CD14-positive monocyte (primary cell): ENCODE data around the gene DTNBP1. TPM values are rescaled to one million over a fixed set of nuclear protein-coding genes. Genes with fewer than 3 reads are reported as not detected.

Source experiments
- DNase-seq, 3 donors: peaks; one replicate each; pipeline ENCODE4 v3.0.0-alpha.2; 2011 to 2022
- H2AFZ ChIP-seq: 2 replicates; pipeline ENCODE4 v1.6.0; 2012; ENCODE audit warnings: mild to moderate bottlenecking, low read depth, low read length, inconsistent platforms; ENCODE audit not compliant: insufficient read depth, poor library complexity, severe bottlenecking
- H3K27ac ChIP-seq, 2 donors: 1 replicate in 1 of 2; 2 replicates in 1 of 2; pipeline ENCODE4 v1.5.1; 2012 to 2013; ENCODE audit warnings: low read length in 2 of 2, control low read depth in 1 of 2, inconsistent platforms in 1 of 2, low read depth in 1 of 2, mild to moderate bottlenecking in 1 of 2
- H3K27me3 ChIP-seq, 2 donors: one replicate each; pipeline versions ENCODE4 v1.6.0 to v1.6.1; 2011 to 2013; ENCODE audit warnings: low read length in 2 of 2; ENCODE audit not compliant: control insufficient read depth in 2 of 2, insufficient read depth in 2 of 2
- H3K36me3 ChIP-seq, 2 donors: replicated peaks in 1 of 2; 1 replicate in 1 of 2; 2 replicates in 1 of 2; pipeline versions ENCODE4 v1.5.1 to v1.6.1; 2012 to 2013; ENCODE audit warnings: low read length in 2 of 2, control low read depth in 1 of 2, inconsistent platforms in 1 of 2, mild to moderate bottlenecking in 1 of 2; ENCODE audit not compliant: insufficient read depth in 2 of 2, control insufficient read depth in 1 of 2
- H3K4me1 ChIP-seq, 2 donors: 1 replicate in 1 of 2; 2 replicates in 1 of 2; pipeline versions ENCODE4 v1.5.1 to v1.6.1; 2012 to 2013; ENCODE audit warnings: low read length in 2 of 2, control low read depth in 1 of 2, inconsistent platforms in 1 of 2, mild to moderate bottlenecking in 1 of 2, moderate library complexity in 1 of 2; ENCODE audit not compliant: insufficient read depth in 2 of 2, control insufficient read depth in 1 of 2
- H3K4me2 ChIP-seq: replicated peaks from 2 replicates; pipeline ENCODE3; 2012; ENCODE audit warnings: low read length, moderate library complexity, mild to moderate bottlenecking; ENCODE audit not compliant: poor library complexity, severe bottlenecking; ENCODE audit errors: extremely low read depth
- H3K4me3 ChIP-seq, 3 experiments: fragments of 200-600 bp in 1 of 3; sonication (generic) in 1 of 3; replicated peaks in 1 of 3; 1 replicate in 2 of 3; 2 replicates in 1 of 3; pipeline ENCODE4 v1.5.1; 2011 to 2013; ENCODE audit warnings: low read length in 3 of 3, mild to moderate bottlenecking in 3 of 3, control low read depth in 2 of 3, low read depth in 2 of 3, inconsistent platforms in 1 of 3, moderate library complexity in 1 of 3
- H3K79me2 ChIP-seq: 2 replicates; pipeline ENCODE4 v1.6.0; 2012; ENCODE audit warnings: mild to moderate bottlenecking, control low read depth, inconsistent platforms, low read length, moderate library complexity; ENCODE audit not compliant: insufficient read depth
- H3K9ac ChIP-seq: 2 replicates; pipeline ENCODE4 v1.6.0; 2017; ENCODE audit warnings: low read length, mild to moderate bottlenecking; ENCODE audit not compliant: insufficient read depth, poor library complexity, severe bottlenecking
- H3K9me3 ChIP-seq, 2 donors: replicated peaks in 1 of 2; 1 replicate in 1 of 2; 2 replicates in 1 of 2; pipeline versions ENCODE4 v1.5.1 to v1.6.1; 2012 to 2013; ENCODE audit warnings: low read length in 2 of 2, control low read depth in 1 of 2; ENCODE audit not compliant: control insufficient read depth in 1 of 2, insufficient read depth in 1 of 2
- H4K20me1 ChIP-seq: 2 replicates; pipeline ENCODE4 v1.6.0; 2012; ENCODE audit warnings: mild to moderate bottlenecking, low read length, control low read depth, moderate library complexity; ENCODE audit not compliant: insufficient read depth
- H3K27ac Mint-ChIP-seq, 7 donors: one replicate each; pipeline ENCODE4 v1.8.0; 2020; ENCODE audit warnings: mild to moderate bottlenecking in 7 of 7, mixed read lengths in 7 of 7, moderate library complexity in 6 of 7, inconsistent platforms in 2 of 7
- H3K27me3 Mint-ChIP-seq, 3 donors: one replicate each; pipeline ENCODE4 v1.8.0; 2021 to 2022; ENCODE audit warnings: low read depth in 3 of 3, mild to moderate bottlenecking in 3 of 3, mixed read lengths in 3 of 3, moderate library complexity in 3 of 3, inconsistent platforms in 1 of 3
- H3K36me3 Mint-ChIP-seq, 2 donors: one replicate each; pipeline ENCODE4 v1.8.0; 2020; ENCODE audit warnings: mixed read lengths in 2 of 2, inconsistent platforms in 1 of 2, mild to moderate bottlenecking in 1 of 2
- H3K4me1 Mint-ChIP-seq: one replicate; pipeline ENCODE4 v1.8.0; 2020; ENCODE audit warnings: mild to moderate bottlenecking, mixed read lengths
- H3K4me3 Mint-ChIP-seq, 2 donors: one replicate each; pipeline ENCODE4 v1.8.0; 2020; ENCODE audit warnings: mild to moderate bottlenecking in 2 of 2, mixed read lengths in 2 of 2, moderate library complexity in 1 of 2
- H3K9me3 Mint-ChIP-seq, 7 donors: one replicate each; pipeline ENCODE4 v1.8.0; 2020 to 2022; ENCODE audit warnings: mixed read lengths in 7 of 7, mild to moderate bottlenecking in 6 of 7, moderate library complexity in 6 of 7, inconsistent platforms in 2 of 7
- CTCF ChIP-seq: fragments of 200-600 bp; IDR thresholded peaks from one replicate; pipeline ENCODE4 v1.8.0; 2022; ENCODE audit warnings: antibody characterized with exemption, mild to moderate bottlenecking
- WGBS: methylation state at CpG from one replicate; pipeline ENCODE4 v1.1.5; 2013; ENCODE audit warnings: missing lambda C conversion rate; ENCODE audit not compliant: insufficient coverage; 5-methylcytosine and 5-hydroxymethylcytosine counted together
- intact Hi-C, 2 donors: fragments of 100-400 bp; cut with micrococcal nuclease; formaldehyde crosslinking; loops; one replicate each; pipeline versions ENCODE4 v1.15.0 to v1.15.1; 2023
- polyA plus RNA-seq, 3 donors: library from polyadenylated mRNA; depleted of rRNA in 1 of 3; unstranded in 2 of 3; stranded (reverse) in 1 of 3; fragments of 300-500 nt in 2 of 3; fragments of >200 nt in 1 of 3; fragmentation: Illumina TruSeq in 2 of 3; gene quantifications; 1 replicate in 2 of 3; 2 replicates in 1 of 3; pipeline ENCODE4 v1.2.3, GENCODE V29; 2012 to 2021

The DTNBP1 gene
- polyA plus RNA-seq, 3 donors, result 19.7 to 26.9 (median 20.5) TPM

GRCh38 chr6:15518878-15519277 lies 143.9 kb downstream of the DTNBP1 start:
- peak overlapping the region in 3 of 7 donors; percentile 17 to 37 (median 20) for H3K27ac Mint-ChIP-seq
- no peak overlapping the region for H3K9ac ChIP-seq
- H4K20me1 ChIP-seq, result peaks cover 84% of the 10 kb centered on the region
- H3K79me2 ChIP-seq, result no peaks in the 10 kb centered on the region
- no peak overlapping the region for H3K4me3 Mint-ChIP-seq
- no peaks in the 10 kb centered on the region for H3K27me3 ChIP-seq
- no peaks in the 10 kb centered on the region for H3K9me3 ChIP-seq
- H2AFZ ChIP-seq, result no peak overlapping the region
- H3K9me3 Mint-ChIP-seq, result peaks cover 0 to 2% (median 0%) of the 10 kb centered on the region in 7 donors
- peaks cover 100% of the 10 kb centered on the region in 2 donors for H3K36me3 ChIP-seq
- H3K27me3 Mint-ChIP-seq, result peaks cover 0 to 2% (median 2%) of the 10 kb centered on the region in 3 donors
- H3K4me2 ChIP-seq, result no peak overlapping the region
- H3K27ac ChIP-seq, result peak overlapping the region in 1 of 2 donors; percentile 6
- intact Hi-C loops, result no loop called here
- H3K4me1 ChIP-seq, result peaks cover 0 to 8% of the 10 kb centered on the region in 2 donors
- peaks cover 92 to 100% of the 10 kb centered on the region in 2 donors for H3K36me3 Mint-ChIP-seq
- no peak for DNase-seq
- no peak overlapping the region for H3K4me3 ChIP-seq
- H3K4me1 Mint-ChIP-seq, result peaks cover 13% of the 10 kb centered on the region
- TF ChIP-seq CTCF, result no peak
- WGBS, result 96% methylated on average over 4 of the region's 10 CpGs

GRCh38 chr6:15518057-15518456 lies 144.8 kb downstream of the DTNBP1 start:
- Histone ChIP-seq H3K4me3 (no peak overlapping the region), H3K27ac (no peak overlapping the region), H3K4me1 (peaks cover 0 to 8% of the 10 kb centered on the region in 2 donors), H3K4me2 (no peak overlapping the region), H3K27me3 (no peaks in the 10 kb centered on the region), H2AFZ (no peak overlapping the region), H3K36me3 (peaks cover 100% of the 10 kb centered on the region in 2 donors), H4K20me1 (peaks cover 88% of the 10 kb centered on the region), H3K9ac (no peak overlapping the region), H3K9me3 (no peaks in the 10 kb centered on the region), H3K79me2 (no peaks in the 10 kb centered on the region)
- WGBS, result 93% methylated on average over 9 of the region's 9 CpGs
- TF ChIP-seq CTCF, result no peak
- no peak overlapping the region for H3K4me3 Mint-ChIP-seq
- peaks cover 11% of the 10 kb centered on the region for H3K4me1 Mint-ChIP-seq
- H3K27me3 Mint-ChIP-seq, result peaks cover 0 to 5% (median 2%) of the 10 kb centered on the region in 3 donors
- H3K27ac Mint-ChIP-seq, result peak overlapping the region in 4 of 7 donors; percentile 20 to 76 (median 58)
- no peak for DNase-seq
- H3K9me3 Mint-ChIP-seq, result no peaks in the 10 kb centered on the region
- peaks cover 92 to 100% of the 10 kb centered on the region in 2 donors for H3K36me3 Mint-ChIP-seq
- intact Hi-C loops, result no loop called here
